HK-2 (cell line): ENCODE measurements around the gene GON4L.
"Not testable (repeated sequence)": the region's sequence is repeated elsewhere in the genome, so short reads cannot be mapped to it uniquely, and the experiment has no call there.

Experiments used
- DNase-seq: peaks from one replicate; pipeline ENCODE4 v3.0.0-alpha.2; 2018; ENCODE audit not compliant: unreplicated experiment

Gene GON4L

DNA sequence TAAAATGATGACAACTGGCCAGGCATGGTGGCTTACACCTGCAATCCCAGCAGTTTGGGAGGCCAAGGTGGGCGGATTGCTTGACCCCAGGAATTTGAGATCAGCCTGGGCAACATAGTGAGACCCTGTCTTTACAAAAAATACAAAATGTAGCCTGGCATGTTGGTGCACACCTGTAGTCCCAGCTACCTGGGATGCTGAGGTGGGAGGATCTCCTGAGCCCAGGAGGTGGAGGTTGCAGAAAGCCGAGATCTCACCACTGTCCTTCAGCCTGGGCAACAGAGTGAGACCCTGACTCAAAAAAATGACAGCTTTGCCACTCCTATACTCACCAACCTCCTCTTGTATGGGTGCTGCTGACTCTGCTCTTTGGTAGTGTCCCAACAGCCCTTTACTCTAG, 20.9 kb upstream of the GON4L start:
- no peak for DNase-seq

GRCh38 chr1:155873860-155874259, 16.8 kb upstream of the GON4L start:
- DNase-seq: no peak

DNA sequence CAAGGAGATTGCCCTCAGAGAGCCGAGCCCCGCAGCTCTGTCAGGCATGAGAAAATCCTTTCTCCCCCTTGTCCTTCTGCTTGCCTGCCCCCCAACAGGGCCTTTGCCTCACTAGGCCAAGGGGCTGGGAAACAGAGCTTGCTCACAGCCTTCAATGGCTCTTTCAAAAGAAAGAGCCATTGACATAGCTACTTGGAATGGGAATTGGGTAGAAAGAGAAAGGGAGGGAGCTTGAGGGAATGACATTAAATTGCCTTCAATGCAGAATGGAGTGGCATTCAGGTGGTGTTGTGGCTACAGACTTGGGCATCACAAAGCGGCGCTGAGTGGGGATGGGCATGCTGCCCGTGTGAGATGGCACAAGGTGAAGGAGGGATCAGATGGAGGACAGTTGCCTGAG, 15.5 kb upstream of the GON4L start:
- no peak for DNase-seq

DNA sequence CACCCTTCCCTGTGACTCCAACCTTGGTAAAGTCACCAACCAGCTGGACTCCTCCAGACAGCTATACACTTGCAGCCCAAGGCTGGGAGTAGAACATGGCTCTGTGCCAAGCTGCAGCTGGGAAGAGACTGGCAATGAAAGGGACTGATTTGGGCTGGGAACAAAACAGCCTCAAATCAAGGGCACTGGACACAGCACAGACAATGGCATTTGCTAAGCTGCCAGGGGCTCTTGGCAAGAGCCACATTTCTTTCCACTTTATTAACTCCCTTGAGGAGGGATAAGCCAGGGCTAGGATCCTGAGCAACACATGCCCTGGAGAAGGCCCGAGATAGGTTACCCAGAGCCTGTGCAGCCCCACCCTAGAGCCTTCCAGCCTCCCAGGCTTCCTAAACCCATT, 14.4 kb upstream of the GON4L start:
- no peak for DNase-seq

GRCh38 chr1:155867766-155868165, 10.8 kb upstream of the GON4L start:
- DNase-seq: no peak

- no peak for DNase-seq
These were observed 7.4 kb upstream of the GON4L start for GRCh38 chr1:155864393-155864792.

DNA sequence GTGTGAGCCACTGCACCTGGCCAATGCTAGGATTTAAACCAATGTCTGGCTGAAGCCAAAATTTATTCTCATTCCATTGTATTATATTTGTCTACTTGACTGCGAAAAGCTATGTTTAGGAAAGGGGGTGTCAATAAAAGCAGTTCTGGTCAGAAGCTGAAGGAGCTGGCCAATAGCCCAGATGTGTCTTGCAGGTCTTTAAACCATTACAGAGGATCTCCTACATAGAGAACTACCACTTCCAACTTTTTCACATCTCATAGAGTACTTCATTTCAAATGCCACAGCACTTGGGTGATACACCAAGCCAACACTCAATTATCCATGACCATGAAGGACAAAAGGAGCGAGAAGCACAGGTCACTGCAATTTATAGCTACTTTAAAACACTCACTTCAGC, 4.9 kb upstream of the GON4L start:
- DNase-seq: no peak

DNA sequence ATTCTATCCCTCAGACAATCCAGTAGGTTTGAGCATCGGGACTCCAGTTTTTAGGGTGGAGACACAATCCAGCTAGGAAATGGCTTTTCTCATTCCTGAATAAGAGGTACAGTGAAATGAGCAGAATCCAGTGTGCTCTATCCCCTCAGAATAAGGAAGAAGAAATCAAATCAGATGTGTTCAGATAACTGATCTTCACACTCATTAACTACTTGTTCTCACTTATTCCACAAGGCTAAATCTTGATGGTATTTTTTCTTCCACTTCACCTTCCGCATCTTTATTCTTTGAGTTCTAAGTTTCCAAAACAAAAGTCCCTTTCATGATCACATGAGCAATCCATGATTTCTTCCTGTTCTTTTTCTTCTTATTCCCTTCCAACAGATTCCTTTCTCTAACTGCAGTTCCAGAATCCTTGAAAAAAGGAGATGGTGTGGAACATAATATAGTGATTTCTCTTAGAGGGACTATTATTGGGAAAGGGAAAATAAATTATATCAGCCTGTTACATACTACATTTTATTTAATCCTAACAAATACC, 4.0 kb upstream of the GON4L start:
- DNase-seq: no peak

GRCh38 chr1:155859881-155860871, 3.2 kb upstream of the GON4L start:
- DNase-seq: peak; percentile 78

DNA sequence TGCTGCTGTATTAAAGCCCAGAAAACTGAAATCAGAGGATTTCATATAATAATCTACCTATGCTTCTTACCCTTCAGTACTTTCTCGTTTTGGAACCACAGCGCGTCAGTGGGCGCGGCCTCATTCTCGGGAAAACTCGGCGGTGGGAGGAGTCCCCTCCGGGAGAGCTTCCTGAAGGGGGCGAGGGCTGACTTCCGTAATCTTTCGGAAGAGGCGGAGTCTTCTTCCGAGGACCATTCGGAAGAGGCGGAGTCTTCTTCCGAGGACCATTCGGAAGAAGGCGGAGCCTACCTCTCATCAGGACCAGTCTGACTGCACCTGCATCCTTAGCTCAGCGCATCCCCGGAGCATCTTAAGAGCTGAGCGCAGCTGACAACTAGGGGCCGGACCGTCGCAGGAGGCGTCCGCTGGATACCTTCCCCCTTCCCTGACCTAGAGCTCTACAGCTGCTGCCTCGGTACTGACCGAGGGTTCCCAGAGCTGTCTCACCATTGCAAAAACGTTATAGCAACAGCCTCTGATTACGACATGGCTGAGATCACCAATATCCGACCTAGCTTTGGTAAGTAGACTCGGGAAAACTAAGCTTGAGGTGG, 2.3 kb upstream of the GON4L start, which contains the start of gene SYT11:
Gene SYT11, plus strand, starts transcription at position 334 of the 596 bp plus-strand sequence. Its CDS starts 195 bp downstream, at position 529.
- DNase-seq: peak; percentile 94

GRCh38 chr1:155858800-155859233, 1.8 kb upstream of the GON4L start:
- peak; percentile 31 for DNase-seq

- DNase-seq: no peak
These were observed 598 bp downstream of the GON4L start for GRCh38 chr1:155856257-155856974.

- DNase-seq: no peak
These were observed 6.7 kb downstream of the GON4L start for GRCh38 chr1:155850345-155850744.

- no peak for DNase-seq
These were observed 9.0 kb downstream of the GON4L start for GRCh38 chr1:155847823-155848529.

GRCh38 chr1:155844860-155845421, 12.1 kb downstream of the GON4L start:
- DNase-seq: no peak

DNA sequence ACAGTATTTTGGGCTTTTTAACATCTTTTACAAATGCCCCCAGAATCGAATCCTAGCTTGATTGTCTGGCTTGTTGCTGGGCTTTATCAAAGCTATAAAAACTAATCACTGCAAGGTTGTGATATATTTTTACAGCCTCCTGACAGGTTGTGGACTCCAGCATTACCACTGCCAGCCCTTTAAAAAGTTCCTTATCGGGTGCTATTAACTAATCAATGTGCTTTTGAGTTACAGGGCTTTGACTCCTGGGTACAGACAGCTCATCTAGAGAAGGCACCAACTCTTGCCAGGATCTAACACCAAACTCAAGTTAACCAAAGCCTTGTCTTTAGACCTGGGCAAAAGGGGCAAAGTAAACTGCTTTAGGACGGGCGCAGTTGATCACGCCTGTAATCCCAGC, 16.6 kb downstream of the GON4L start:
- DNase-seq: no peak

DNA sequence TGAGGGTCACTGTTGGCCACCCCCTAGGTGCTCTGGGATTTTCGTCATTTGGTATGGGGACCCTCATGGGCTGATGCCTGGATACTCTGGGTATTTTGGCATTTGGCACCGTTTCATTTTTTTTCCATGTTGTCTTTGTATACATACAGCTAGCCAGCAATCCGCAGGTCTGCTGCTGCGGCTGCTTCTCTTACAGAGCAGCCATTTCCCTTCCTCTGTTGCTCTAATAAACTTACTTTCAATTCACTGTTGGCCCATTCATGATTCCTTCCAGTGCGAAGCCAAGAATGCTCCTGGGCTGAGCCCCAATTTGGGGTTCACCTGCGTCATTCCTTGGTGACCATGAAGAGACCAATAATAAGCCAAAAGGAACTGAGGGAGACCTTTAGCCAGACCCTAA, 21.5 kb downstream of the GON4L start:
- no peak for DNase-seq

- DNase-seq: not testable (repeated sequence)
These were observed 22.1 kb downstream of the GON4L start for GRCh38 chr1:155834927-155835399.

DNA sequence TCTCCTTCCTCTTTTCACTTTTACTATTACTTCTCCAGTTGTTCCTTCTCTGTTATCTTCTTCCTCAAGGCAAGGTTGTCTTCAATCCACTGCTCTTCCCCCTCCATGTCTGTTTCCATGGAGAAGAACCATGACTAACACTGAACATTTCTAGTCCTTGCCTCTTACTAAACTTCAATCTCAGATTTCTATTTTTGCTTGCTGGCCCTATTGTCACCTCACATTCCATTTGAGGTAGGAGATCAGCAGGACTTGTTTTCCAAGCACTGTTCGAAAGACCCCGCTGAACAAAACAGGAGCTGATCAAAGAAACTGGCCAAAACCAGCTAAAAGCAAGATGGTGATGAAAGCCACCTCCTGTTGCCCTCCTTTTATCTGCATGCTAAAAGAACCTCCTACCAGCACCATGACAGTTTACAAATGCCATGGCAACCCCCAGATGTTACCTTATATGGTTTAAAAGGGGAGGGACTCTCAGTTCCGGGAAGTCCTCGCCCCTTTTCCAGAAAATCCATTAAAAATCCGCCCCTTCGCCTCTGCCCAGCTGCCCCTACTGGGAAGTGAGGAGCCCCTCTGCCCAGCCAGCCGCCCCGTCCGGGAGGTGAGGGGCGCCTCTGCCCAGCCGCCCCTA, 22.6 kb downstream of the GON4L start:
- no peak for DNase-seq

GRCh38 chr1:155833665-155834295, 23.2 kb downstream of the GON4L start:
- DNase-seq: no peak
